T1000 (cell line): ENCODE results near the gene BTBD1.

Source experiments
- DNase-seq: peaks from one replicate; lab custom pipeline; 2025; ENCODE audit warnings: mixed read lengths; lab: John Stamatoyannopoulos, UW

The BTBD1 gene

DNA sequence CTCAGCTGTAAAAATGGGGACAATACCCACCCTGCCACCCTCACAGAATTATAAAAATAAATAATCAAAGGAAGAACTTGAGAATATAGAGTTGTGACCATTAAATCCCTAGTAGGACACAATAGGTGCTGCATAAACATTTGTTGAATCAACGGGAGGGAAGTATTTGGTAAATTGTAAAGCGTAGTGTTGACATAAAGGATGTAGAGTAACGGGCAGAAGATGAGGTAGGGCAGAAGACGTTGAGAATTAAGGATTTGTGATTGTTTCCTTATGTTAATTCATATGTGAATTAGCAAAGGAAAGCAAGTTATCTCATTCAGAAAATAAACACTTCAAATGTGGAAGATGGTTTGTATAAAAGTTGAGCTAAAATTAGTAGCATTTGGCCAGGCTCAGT is 73.9 kb downstream of the BTBD1 start:
- no peak for DNase-seq

DNA sequence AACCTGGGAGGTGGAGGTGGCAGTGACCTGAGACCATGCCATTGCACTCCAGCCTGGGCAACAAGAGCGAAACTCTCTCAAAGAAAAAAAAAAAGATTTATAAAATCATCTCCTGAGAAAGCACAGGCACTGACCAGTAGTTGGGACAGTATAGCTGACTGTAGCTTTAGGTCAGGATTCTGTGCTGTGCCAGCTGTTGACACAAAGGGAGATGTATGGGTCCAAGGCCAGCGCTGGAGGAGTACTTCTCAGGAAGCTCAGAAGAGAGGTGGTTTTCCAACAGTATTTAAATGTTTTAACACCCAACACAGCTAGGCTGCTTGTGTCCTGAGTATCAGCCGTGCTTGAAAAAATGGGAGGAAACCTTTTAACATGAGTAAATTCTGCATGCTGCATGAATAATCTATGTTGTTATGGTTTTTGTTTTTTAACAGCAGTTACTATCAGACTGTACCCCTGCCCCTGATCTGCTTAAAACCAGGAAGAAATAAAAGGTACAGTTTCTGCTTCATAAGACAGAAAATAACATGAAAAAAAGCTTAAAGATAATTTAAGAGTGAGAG is 74.5 kb downstream of the BTBD1 start:
- no peak for DNase-seq

DNA sequence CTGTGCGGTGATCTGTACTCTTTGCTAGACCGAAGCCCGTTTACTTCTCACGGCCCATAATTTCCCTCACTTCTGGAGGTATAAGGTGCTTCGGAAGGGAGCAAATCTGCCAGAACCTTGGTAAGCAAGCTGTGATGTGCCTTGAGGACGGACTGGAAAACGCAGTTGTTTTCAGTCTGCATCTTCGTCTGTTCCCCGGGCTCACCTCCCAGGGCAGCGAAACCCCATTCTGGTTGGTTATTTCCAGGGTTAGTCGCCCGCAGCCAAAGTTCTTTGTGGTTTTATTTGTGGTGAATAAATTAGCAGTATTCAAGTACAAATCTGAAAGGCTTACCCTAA is 80.6 kb downstream of the BTBD1 start:
- DNase-seq: no peak

DNA sequence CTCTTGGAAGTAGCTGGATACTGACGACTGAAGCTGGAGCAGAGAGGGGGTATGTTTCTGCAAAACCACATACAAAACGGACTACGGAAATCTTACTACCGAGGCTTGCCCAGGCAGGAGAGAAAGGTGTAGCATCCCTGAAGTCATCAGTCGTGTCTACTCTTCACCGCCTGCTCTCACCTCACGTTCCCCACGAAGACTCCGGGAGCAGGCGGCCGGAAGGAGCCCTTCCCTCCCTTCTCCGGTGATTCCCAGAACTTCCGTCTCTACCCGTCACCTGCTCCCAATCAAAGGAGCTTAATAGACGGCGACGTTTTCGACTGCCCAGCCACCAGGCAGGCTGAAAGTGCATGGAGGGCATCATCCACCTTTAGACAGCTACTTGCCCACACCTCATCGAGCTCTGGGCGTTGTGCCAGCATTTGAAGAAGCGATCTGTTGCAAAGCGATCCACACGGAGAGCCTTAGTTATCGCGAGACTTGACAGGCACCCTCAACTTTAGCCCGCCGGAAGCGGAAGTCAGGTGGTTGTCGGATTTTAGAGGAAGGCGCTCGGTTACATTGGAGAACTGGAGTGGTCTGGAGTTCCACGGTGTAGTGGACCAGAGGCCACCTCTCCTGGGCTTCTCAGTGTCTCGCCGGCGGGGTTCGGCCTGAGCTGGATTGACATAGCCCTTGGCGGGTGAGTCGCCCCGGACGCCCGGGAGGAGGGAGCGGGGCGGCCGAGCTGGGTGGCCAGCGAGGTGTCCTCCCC is 81.2 kb downstream of the BTBD1 start, which contains the start of gene RAMAC:
RAMAC (plus strand) TSS at position 523 of the 754 bp plus-strand sequence. CDS start 2,809 bp downstream, outside the sequence.
- DNase-seq: peak; percentile 77

DNA sequence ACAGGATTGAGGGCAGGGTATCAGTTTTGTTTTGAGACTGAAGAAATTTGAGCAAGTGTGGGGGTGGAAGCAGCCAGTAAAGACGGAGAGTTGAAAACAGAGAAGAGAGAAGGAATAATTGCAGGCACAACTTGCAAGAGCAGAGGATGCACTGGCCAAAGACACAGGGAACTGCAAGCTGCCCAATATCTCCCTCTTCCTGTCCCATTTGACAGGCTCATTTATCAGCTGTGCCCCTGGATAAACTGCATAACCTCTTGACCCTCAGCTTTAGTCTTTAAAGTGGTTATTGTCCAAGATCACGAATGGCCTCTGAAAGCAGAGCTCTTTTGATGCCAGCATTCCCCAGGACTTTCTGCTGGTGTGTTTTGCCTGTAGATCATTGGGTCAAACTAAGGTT is 86.1 kb downstream of the BTBD1 start:
- DNase-seq: no peak

DNA sequence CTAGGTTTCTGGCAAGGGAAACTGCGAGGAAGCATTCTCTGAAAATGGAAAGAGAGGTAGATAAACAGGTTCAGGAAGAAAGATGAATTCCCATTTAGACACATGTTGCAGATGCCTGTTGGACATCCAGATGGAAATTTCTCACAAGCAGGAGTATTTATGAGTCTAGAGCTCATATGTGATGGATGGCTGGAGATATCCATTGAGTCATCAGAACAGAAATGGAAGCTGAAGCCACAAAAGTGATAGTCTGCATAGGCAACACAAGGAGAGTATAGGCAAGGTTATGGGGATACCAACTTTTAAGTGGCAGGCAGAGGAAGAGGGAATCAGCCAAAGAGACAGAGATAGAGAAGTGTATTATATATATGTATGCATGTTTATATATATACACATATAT is 87.3 kb downstream of the BTBD1 start:
- no peak for DNase-seq

DNA sequence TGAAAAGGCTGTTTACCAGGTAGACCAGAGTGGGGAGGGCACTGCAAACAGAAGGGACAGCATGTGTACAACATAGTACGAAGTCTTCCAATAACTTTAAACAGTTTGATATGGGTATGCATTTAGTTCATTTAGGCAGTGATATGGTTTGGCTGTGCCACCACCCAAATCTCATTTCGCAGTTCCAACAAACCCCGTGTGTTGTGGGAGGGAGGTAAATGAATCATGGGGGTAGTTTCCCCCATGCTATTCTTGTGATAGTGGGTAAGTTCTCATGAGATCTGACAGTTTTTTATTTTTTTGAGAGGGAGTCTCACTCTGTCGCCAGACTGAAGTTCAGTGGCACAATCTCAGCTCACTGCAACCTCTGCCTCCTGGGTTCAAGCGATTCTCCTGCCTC is 88.6 kb downstream of the BTBD1 start:
- no peak for DNase-seq

DNA sequence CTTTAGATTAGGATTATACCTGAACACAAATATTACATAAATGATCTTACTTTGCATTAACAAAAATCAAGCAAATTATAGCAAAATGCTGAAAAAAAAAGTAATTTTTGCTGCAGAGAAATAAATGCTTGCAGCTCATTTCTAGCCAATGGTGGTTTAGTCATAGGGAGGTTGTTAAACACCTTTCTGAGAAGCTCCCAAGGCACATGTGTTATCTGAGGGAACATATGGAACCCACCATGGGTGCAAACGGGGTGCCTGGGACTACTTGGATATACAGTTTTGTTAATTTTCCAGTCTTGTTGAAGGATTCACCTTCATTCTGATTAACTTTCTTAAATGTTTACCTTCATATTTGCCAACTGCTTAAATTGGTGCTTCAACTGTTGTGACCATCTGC is 90.0 kb downstream of the BTBD1 start:
- DNase-seq: no peak

DNA sequence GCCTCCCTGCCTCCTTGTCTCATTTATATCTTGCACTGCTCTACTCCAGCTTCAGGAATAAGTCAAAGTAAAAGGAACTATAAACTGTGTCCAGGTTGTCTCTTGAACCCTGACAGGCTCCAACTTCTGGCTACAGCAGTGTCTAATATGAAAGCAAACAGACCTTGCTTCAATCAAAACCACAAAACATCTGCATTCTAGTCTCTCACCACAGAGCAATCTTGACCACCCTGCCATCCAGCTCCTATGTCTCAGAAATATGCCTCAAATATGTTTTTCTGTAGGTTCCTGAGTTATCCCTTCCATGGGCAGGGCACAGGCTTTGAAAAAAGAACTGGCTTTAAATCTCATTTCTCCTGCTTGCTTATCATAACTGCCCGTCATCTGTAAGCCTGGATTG is 94.1 kb downstream of the BTBD1 start:
- no peak for DNase-seq

DNA sequence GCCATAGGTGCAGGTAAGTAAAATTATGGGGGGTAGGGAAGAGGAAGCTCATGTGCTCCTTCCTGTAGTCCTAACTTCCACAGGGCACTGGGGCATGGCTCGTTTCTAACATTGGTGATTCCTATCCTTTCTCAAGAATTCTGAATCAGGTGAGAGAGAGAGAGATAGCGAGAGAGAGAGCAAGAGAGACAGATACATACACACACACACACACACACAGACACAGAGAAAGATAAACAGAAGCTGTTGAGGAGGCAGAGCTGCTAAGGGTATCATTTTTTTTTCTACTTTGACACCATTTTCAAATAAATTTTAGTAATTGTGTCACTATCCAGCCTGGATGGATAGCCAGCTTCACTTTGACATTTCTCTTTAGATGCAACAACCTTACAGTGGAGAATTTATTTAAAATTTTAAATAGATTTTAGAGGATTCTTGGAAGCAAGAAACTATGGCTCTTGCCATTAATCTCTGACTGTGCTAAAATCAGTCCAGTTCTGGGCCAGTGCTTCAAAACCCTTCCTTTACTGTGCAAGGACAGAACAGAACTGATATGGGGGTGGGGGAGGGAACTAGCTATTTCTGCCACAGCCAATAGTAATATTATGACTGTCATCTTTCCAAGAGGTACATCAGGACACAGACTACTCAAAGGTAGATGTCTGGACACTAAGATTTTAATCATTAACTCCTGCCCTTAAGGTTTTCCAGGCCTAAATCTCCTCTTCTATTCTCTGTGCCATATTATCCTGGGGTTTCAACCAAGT is 95.7 kb downstream of the BTBD1 start:
- no peak for DNase-seq

DNA sequence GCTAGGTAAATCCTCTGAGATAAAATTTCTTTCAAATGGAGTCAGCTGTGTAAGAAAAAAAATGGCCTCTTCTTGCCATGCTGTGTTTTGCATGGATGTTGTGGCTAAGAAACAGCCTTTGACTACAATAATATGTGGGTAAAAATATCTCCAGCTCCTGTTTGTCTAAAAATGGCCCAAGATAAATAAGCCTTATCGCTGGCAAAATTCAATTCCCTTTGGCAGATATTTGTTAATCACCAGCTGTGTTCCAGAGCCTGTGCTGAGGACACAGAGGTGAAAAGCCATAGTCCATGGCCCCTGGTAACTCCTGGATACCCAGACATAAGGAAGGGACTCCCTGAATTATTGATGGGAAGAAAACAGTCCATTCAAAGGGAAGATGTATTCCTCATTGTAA is 96.4 kb downstream of the BTBD1 start:
- no peak for DNase-seq

DNA sequence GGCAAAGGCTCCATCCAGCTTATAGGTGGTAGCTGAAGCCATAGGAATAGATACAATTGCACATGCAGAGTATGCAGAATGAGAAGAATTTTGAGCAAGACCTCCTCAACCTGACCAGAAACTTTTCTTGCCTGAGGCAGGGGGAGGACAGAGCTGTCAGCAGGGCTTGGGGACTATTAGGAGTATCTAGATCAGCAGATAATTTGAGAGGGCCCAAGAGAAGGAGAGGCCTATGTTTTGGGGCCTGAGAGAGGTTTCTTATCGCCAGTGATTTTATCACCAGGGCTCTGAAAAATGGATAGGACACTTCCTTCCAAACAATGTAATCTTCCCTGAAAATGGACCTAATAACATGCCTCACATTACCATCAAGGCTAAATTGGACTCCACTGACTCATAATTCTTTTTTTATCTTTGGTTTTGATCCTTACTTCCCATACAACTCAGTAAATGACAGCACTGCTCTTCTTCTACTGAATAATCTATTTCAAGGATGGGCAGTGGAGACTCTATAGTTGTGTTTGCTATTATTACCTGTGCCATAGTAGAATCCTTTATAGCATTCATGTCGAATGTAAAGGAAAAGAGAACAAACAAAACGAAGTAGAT is 96.9 kb downstream of the BTBD1 start:
- DNase-seq: no peak

DNA sequence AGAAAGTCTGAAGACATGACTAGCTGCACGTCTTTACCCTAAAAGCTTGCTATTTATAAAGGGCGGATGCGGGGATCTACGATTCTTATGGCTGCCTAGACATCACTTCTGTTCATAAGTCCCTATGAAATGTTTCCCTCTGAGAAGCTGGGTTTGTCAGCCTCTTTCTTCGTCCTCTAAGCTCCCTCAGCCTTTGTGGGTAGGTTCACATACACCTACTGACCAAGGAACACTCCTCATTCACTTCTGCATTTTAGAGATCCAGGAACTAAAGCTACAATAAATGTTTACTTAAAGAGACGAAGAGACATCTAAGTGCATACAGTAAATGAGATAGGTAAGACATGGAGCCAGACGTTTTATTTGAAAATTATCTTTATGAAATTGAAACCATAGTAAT is 97.7 kb downstream of the BTBD1 start:
- DNase-seq: no peak

DNA sequence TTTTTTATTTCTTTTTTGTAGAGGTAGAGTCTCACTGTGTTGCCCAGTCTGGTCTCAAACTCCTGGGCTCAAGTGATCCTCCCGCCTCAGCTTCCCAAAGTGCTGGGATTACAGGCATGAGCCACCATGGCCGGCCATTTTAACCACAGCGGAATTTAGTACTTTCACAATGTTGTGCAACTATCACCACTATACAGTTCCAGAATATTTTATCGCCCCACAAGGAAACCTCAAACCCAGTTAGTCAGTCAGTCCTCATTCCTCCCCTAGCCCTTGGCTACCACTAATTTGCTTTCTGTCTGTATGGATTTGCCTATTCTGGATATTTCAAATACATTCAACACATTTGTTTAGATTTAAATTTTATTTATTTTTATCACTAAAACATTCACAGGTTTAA is 99.0 kb downstream of the BTBD1 start:
- DNase-seq: no peak

DNA sequence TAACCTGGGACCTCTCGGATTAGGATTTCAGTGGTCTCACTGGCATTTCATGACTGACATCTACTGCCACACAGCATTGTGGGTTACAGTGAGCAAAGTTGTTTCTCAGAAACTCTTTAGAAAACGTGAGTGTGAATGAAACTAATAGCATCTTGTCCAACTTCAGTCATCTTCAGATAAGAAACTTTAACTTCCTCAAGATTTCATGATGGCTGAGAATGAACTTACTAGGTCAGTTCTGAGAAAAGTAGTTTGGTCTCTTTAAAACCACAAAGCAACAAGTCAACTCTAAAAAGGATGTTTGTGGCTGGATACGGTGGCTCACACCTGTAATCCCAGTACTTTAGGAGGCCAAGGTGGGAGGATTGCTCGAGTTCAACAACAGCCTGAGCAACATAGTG is 100.4 kb downstream of the BTBD1 start:
- DNase-seq: no peak
